Aorta (tissue), 5 donors: Measurements from ENCODE around the gene STAM2. TPM values are rescaled to one million over a fixed set of nuclear protein-coding genes. Genes with fewer than 3 reads are reported as not detected.

ENCODE experiments used
- ATAC-seq: fragments of 200-7000 bp; cut with Tn5 transposase; one replicate; pipeline ENCODE4 v1.9.1; 2022; ENCODE audit warnings: moderate library complexity; ENCODE audit not compliant: low FRiP score
- DNase-seq, 2 donors: peaks; one replicate each; pipeline ENCODE4 v3.0.0-alpha.2; 2020
- H3K27ac ChIP-seq, 2 donors: one replicate each; pipeline ENCODE4 v1.5.1; 2013; ENCODE audit warnings: low read length in 2 of 2, mild to moderate bottlenecking in 2 of 2, moderate library complexity in 2 of 2, control low read depth in 1 of 2, inconsistent platforms in 1 of 2, low read depth in 1 of 2
- H3K27me3 ChIP-seq, 2 donors: one replicate each; pipeline ENCODE4 v1.6.1; 2013; ENCODE audit warnings: control low read depth in 1 of 2, low read length in 1 of 2, mild to moderate bottlenecking in 1 of 2, moderate library complexity in 1 of 2; ENCODE audit not compliant: insufficient read depth in 2 of 2, control insufficient read depth in 1 of 2
- H3K36me3 ChIP-seq, 2 donors: one replicate each; pipeline ENCODE4 v1.6.1; 2013; ENCODE audit warnings: control low read depth in 1 of 2, low read length in 1 of 2, mild to moderate bottlenecking in 1 of 2; ENCODE audit not compliant: insufficient read depth in 2 of 2, control insufficient read depth in 1 of 2
- H3K4me1 ChIP-seq, 2 donors: one replicate each; pipeline ENCODE4 v1.6.1; 2013; ENCODE audit warnings: low read length in 2 of 2, control low read depth in 1 of 2, mild to moderate bottlenecking in 1 of 2, moderate library complexity in 1 of 2; ENCODE audit not compliant: insufficient read depth in 2 of 2, control insufficient read depth in 1 of 2
- H3K4me3 ChIP-seq, 2 donors: one replicate each; pipeline ENCODE4 v1.5.1; 2013; ENCODE audit warnings: low read length in 2 of 2, control low read depth in 1 of 2, mild to moderate bottlenecking in 1 of 2
- H3K9me3 ChIP-seq: one replicate; pipeline ENCODE4 v1.6.1; 2013; ENCODE audit warnings: mild to moderate bottlenecking, low read length; ENCODE audit not compliant: control insufficient read depth
- WGBS, 2 donors: extraction: QIAGEN DNeasy Blood & Tissue Kit; methylation state at CpG; one replicate each; pipeline ENCODE4 v1.1.7; 2013; 5-methylcytosine and 5-hydroxymethylcytosine counted together
- intact Hi-C, 2 donors: fragments of 100-400 bp; cut with DNase I; formaldehyde crosslinking; loops; one replicate each; pipeline versions ENCODE4 v1.14.2 to v1.15.0; 2022
- polyA plus RNA-seq, 2 donors: library from polyadenylated mRNA; stranded (reverse); fragments of 200-250 nt; gene quantifications; one replicate each; pipeline ENCODE4 v1.2.3, GENCODE V29; 2013
- total RNA-seq, 2 donors: library from RNA; stranded (reverse); fragmentation: NEBNext Ultra II Directional; extraction: Animal tissue kit (Norgen Biotek cat#: 25700); gene quantifications; one replicate each; pipeline ENCODE4 v1.2.1, GENCODE V29; 2021
- donor health status: healthy with polysubstance abuse.
- donor health status: Bipolar disorder and iron deficiency.
- donor health status: DM: no; HTN: no; CAD: no.
- donor health status: DM: no; HTN: no; CAD: no.
- donor health status: DM: yes; HTN: yes; CAD: no.

The STAM2 gene
- total and polyA plus RNA-seq, 4 donors: 10.3 to 46.8 (median 30.7) TPM

GRCh38 chr2:152154462-152154861 lies 21.1 kb downstream of the STAM2 start:
- intact Hi-C loops: no loop called here
- ATAC-seq (no peak), DNase-seq (no peak)
- H3K36me3 ChIP-seq: no peaks in the 10 kb centered on the region
- H3K9me3 ChIP-seq: no peaks in the 10 kb centered on the region
- no peaks in the 10 kb centered on the region for H3K27me3 ChIP-seq
- no peaks in the 10 kb centered on the region for H3K4me1 ChIP-seq
- WGBS, 2 donors: 92 to 95% methylated on average over 7 of the region's 7 CpGs
- H3K4me3 ChIP-seq: no peak overlapping the region
- H3K27ac ChIP-seq: no peak overlapping the region

- Histone ChIP-seq H3K4me1 (peaks cover 0 to 2% of the 10 kb centered on the region in 2 donors), H3K36me3 (no peaks in the 10 kb centered on the region), H3K9me3 (no peaks in the 10 kb centered on the region), H3K27me3 (no peaks in the 10 kb centered on the region), H3K4me3 (no peak overlapping the region), H3K27ac (no peak overlapping the region)
- DNase-seq: no peak
- 61 to 71% methylated on average over 5 of the region's 5 CpGs for WGBS, 2 donors
- no peak for ATAC-seq
- intact Hi-C loops: no loop called here
Observed at GRCh38 chr2:152134488-152135280, 40.9 kb downstream of the STAM2 start.

DNA sequence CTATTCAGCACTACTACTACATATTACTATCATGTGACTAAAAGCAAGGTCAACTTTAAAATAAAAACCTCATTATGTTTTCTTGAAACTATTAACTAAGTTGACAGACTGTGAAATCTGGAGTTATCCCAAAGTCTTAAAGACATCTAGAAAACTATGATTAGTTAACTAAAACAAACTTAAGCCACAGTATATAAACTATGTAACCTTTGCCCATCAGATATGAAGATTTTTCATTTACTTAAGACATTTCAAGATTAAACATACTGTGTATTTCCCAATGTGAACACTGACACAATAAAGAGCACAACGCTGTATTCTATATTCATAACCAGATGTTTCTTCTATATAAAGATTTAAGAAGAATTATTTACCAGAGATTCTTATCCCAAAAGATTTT lies 43.3 kb downstream of the STAM2 start:
- 6 to 19% methylated on average over 1 of the region's 1 CpG for WGBS, 2 donors

DNA sequence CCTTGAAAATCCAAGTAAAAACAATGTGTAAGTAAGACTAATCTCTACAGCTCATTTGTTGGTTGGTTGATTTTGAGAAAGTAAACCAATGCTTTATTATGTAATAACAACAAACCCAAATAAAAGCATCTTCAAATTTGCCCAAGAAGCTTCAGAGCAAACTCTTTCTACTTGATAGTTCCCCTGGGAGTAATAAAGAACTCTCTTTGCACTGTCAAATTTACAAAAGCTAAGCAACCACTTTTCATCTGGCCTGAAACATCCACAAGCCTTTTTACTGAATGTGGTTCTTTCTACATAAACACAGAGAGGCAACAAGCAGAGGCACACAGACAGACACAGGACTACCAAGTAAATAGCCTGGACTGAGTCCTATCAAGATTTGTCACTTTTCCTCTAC lies 47.9 kb downstream of the STAM2 start:
- intact Hi-C loops: loop anchor here in 1 of 2 donors (10.0 kb wide), 1 partner anchor 83 kb away; no protein-coding TSS in a partner anchor
- no peaks in the 10 kb centered on the region for H3K4me1 ChIP-seq
- ATAC-seq (no peak), DNase-seq (no peak)
- peaks cover 0 to 5% of the 10 kb centered on the region in 2 donors for H3K36me3 ChIP-seq
- no peaks in the 10 kb centered on the region for H3K9me3 ChIP-seq
- no peak overlapping the region for H3K4me3 ChIP-seq
- H3K27ac ChIP-seq: no peak overlapping the region
- H3K27me3 ChIP-seq: no peaks in the 10 kb centered on the region

More for the DNA sequence above, 43.3 kb downstream of the STAM2 start:
- Histone ChIP-seq H3K27me3 (no peaks in the 10 kb centered on the region), H3K27ac (no peak overlapping the region), H3K9me3 (no peaks in the 10 kb centered on the region), H3K4me1 (peaks cover 0 to 2% of the 10 kb centered on the region in 2 donors), H3K4me3 (no peak overlapping the region), H3K36me3 (no peaks in the 10 kb centered on the region)
- intact Hi-C loops: no loop called here
- no peak for DNase-seq
- no peak for ATAC-seq

GRCh38 chr2:152126664-152127063 lies 48.9 kb downstream of the STAM2 start:
- ATAC-seq: no peak
- DNase-seq: no peak
- Histone ChIP-seq H3K27me3 (no peaks in the 10 kb centered on the region), H3K36me3 (peaks cover 2 to 5% of the 10 kb centered on the region in 2 donors), H3K4me3 (no peak overlapping the region), H3K27ac (no peak overlapping the region), H3K9me3 (no peaks in the 10 kb centered on the region), H3K4me1 (no peaks in the 10 kb centered on the region)
- WGBS, 2 donors: 89 to 93% methylated on average over 4 of the region's 4 CpGs
- intact Hi-C loops: loop anchor here in 1 of 2 donors (10.0 kb wide), 1 partner anchor 82 kb away; no protein-coding TSS in a partner anchor

GRCh38 chr2:152122161-152122560 lies 53.4 kb downstream of the STAM2 start:
- Histone ChIP-seq H3K36me3 (peaks cover 2 to 8% of the 10 kb centered on the region in 2 donors), H3K27me3 (no peaks in the 10 kb centered on the region), H3K4me1 (no peaks in the 10 kb centered on the region), H3K4me3 (no peak overlapping the region), H3K9me3 (no peaks in the 10 kb centered on the region), H3K27ac (no peak overlapping the region)
- 96 to 100% methylated on average over 2 of the region's 2 CpGs for WGBS, 2 donors
- ATAC-seq (no peak), DNase-seq (no peak)
- intact Hi-C loops: loop anchor here in 1 of 2 donors (10.0 kb wide), 1 partner anchor 77 kb away; no protein-coding TSS in a partner anchor

- intact Hi-C loops: loop anchor here in 1 of 2 donors (10.0 kb wide), 1 partner anchor 76 kb away; no protein-coding TSS in a partner anchor
- Histone ChIP-seq H3K4me3 (no peak overlapping the region), H3K4me1 (no peaks in the 10 kb centered on the region), H3K27ac (no peak overlapping the region), H3K9me3 (no peaks in the 10 kb centered on the region), H3K36me3 (peaks cover 2 to 6% of the 10 kb centered on the region in 2 donors), H3K27me3 (no peaks in the 10 kb centered on the region)
- DNase-seq (no peak), ATAC-seq (no peak)
- 85 to 92% methylated on average over 1 of the region's 1 CpG for WGBS, 2 donors
Observed at GRCh38 chr2:152120430-152120829, 55.1 kb downstream of the STAM2 start.

- 93 to 95% methylated on average over 3 of the region's 3 CpGs for WGBS, 2 donors
- Histone ChIP-seq H3K9me3 (no peaks in the 10 kb centered on the region), H3K36me3 (peaks cover 0 to 3% of the 10 kb centered on the region in 2 donors), H3K27me3 (no peaks in the 10 kb centered on the region), H3K4me3 (no peak overlapping the region), H3K4me1 (no peaks in the 10 kb centered on the region), H3K27ac (no peak overlapping the region)
- intact Hi-C loops: loop anchor here in 1 of 2 donors (10.0 kb wide), 1 partner anchor 61 kb away; no protein-coding TSS in a partner anchor
- ATAC-seq (no peak), DNase-seq (no peak)
Observed at GRCh38 chr2:152115952-152116351, 59.6 kb downstream of the STAM2 start.

GRCh38 chr2:152114366-152114765 lies 61.2 kb downstream of the STAM2 start:
- Histone ChIP-seq H3K4me3 (no peak overlapping the region), H3K4me1 (no peaks in the 10 kb centered on the region), H3K36me3 (no peaks in the 10 kb centered on the region), H3K27ac (no peak overlapping the region), H3K9me3 (no peaks in the 10 kb centered on the region), H3K27me3 (no peaks in the 10 kb centered on the region)
- no peak for ATAC-seq
- no peak for DNase-seq
- WGBS, 2 donors: 92 to 95% methylated on average over 3 of the region's 3 CpGs
- intact Hi-C loops: loop anchor here in 1 of 2 donors (10.0 kb wide), 1 partner anchor 60 kb away; no protein-coding TSS in a partner anchor
